GM18861 (cell line): ENCODE results near the gene SAP130.

ENCODE experiments used
- ATAC-seq: cut with Tn5 transposase; IDR thresholded peaks from one replicate; pipeline ENCODE4 v1.9.1; 2021; ENCODE audit not compliant: unreplicated experiment

The SAP130 gene

GRCh38 chr2:128026448-128027277 lies 1.2 kb downstream of the SAP130 start:
- no peak for ATAC-seq

GRCh38 chr2:128024816-128025215 lies 3.0 kb downstream of the SAP130 start:
- ATAC-seq = no peak

GRCh38 chr2:128017561-128017960 lies 10.3 kb downstream of the SAP130 start:
- no peak for ATAC-seq

- ATAC-seq = no peak
These were observed 11.2 kb downstream of the SAP130 start for GRCh38 chr2:128016620-128017019.

- ATAC-seq = no peak
These were observed 15.2 kb downstream of the SAP130 start for GRCh38 chr2:128012698-128013097.

- no peak for ATAC-seq
These were observed 19.7 kb downstream of the SAP130 start for GRCh38 chr2:128008074-128008672.

GRCh38 chr2:128004509-128004908 lies 23.4 kb downstream of the SAP130 start:
- no peak for ATAC-seq

- no peak for ATAC-seq
These were observed 24.4 kb downstream of the SAP130 start for GRCh38 chr2:128003463-128003862.

- no peak for ATAC-seq
These were observed 31.7 kb downstream of the SAP130 start for GRCh38 chr2:127996160-127996559.

- ATAC-seq = no peak
These were observed 32.1 kb downstream of the SAP130 start for GRCh38 chr2:127995725-127996124.

GRCh38 chr2:127993659-127994058 lies 34.2 kb downstream of the SAP130 start:
- no peak for ATAC-seq

GRCh38 chr2:127991742-127992141 lies 36.1 kb downstream of the SAP130 start:
- no peak for ATAC-seq

GRCh38 chr2:127986548-127987079 lies 41.2 kb downstream of the SAP130 start:
- no peak for ATAC-seq

GRCh38 chr2:127985735-127986134 lies 42.1 kb downstream of the SAP130 start:
- ATAC-seq = no peak

- no peak for ATAC-seq
These were observed 42.7 kb downstream of the SAP130 start for GRCh38 chr2:127985026-127985734.

GRCh38 chr2:127984551-127984950 lies 43.3 kb downstream of the SAP130 start:
- no peak for ATAC-seq

- ATAC-seq = no peak
These were observed 58.4 kb downstream of the SAP130 start for GRCh38 chr2:127969446-127969845.

- no peak for ATAC-seq
These were observed 59.1 kb downstream of the SAP130 start for GRCh38 chr2:127968610-127969339.

- no peak for ATAC-seq
These were observed 66.1 kb downstream of the SAP130 start for GRCh38 chr2:127961729-127962128.

GRCh38 chr2:127957240-127957639 lies 70.6 kb downstream of the SAP130 start:
- no peak for ATAC-seq

- ATAC-seq = no peak
These were observed 73.0 kb downstream of the SAP130 start for GRCh38 chr2:127954857-127955256.
